GM13977 (cell line): ENCODE data around the gene DMXL1.

Experiments used
- DNase-seq: peaks from one replicate; pipeline ENCODE4 v3.0.0; 2012; ENCODE audit warnings: low spot score
- in situ Hi-C: fragments of 300-500 bp; cut with MboI; formaldehyde crosslinking; loops from one replicate; pipeline ENCODE4 v1.12.0; 2022; ENCODE audit warnings: low sequenced_read_pairs, low pct_unique_long_range_greater_than_20kb, mixed read lengths, inconsistent platforms; ENCODE audit not compliant: unreplicated experiment
- TF ChIP-seq, protein P1 (sequence below): IDR thresholded peaks from 2 replicates; pipeline ENCODE4 v1.5.1; 2012; ENCODE audit warnings: mild to moderate bottlenecking, control low read depth; ENCODE audit not compliant: insufficient read depth; ENCODE audit errors: extremely low read depth, missing control alignments

DMXL1 gene

DNA sequence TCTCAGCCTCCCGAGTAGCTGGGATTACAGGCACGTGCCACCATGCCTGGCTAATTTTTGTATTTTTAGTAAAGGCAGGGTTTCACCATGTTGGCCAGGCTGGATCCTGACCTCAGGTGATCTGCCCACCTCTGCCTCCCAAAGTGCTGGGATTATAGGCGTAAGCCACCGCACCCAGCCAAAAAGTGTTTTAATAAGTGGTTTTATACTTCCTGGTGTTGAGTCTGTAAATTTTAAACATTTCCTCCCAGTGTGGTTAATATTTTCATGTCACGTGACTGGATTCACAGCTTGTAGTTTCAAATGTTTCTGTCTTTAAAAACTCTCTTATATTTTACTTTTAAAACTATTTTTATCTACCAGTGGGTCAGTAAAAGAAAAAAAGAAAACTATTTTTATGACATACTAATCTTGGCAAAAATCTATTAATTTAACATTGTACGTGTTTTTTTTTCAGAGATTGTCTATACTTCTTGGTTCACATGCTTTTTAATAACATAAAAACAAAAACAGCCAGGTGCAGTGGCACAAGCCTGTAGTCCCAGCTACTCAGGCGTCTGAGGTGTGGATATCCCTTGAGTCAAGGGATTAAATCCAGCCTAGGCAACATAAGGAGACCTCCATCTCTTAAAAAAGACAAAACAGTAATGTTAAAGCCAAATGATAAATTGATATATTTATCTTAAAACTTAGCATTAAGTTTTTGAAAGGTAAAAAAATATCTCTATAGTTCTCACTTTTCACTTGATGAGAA lies 117.1 kb downstream of the DMXL1 start:
- DNase-seq, result no peak
- in situ Hi-C loops, result no loop called here
- TF ChIP-seq, protein P1, sequence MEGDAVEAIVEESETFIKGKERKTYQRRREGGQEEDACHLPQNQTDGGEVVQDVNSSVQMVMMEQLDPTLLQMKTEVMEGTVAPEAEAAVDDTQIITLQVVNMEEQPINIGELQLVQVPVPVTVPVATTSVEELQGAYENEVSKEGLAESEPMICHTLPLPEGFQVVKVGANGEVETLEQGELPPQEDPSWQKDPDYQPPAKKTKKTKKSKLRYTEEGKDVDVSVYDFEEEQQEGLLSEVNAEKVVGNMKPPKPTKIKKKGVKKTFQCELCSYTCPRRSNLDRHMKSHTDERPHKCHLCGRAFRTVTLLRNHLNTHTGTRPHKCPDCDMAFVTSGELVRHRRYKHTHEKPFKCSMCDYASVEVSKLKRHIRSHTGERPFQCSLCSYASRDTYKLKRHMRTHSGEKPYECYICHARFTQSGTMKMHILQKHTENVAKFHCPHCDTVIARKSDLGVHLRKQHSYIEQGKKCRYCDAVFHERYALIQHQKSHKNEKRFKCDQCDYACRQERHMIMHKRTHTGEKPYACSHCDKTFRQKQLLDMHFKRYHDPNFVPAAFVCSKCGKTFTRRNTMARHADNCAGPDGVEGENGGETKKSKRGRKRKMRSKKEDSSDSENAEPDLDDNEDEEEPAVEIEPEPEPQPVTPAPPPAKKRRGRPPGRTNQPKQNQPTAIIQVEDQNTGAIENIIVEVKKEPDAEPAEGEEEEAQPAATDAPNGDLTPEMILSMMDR, result no peak

DNA sequence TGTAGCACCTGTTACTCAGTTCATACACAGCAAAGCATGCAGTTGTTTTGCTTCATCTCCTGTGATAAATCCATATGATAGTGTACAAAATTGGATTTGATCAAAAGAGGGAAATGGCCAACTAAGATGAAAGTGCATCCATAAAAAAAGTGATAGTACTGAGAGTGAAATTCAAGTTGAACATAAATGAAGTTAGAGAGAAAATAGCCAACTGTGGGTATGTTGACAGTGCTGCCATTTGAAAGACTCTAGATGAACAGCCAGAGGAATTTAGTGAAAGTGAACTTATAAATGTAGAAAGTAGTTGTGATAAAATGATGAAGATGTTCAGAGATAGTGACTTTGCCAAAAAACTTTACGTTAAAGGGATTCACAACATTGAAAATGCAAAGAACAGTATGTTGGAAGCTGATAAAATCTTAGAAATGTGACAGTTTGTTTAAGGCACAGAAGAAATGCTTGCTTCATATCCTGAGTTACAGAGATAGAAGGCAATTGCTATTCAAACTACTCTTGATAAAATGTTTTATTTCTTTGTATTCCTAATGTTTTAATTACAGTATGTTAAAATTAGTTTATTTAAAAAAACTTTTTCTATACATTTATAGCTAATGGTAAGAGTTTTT lies 119.7 kb downstream of the DMXL1 start:
- TF ChIP-seq, protein P1, result no peak
- in situ Hi-C loops, result no loop called here
- no peak for DNase-seq

DNA sequence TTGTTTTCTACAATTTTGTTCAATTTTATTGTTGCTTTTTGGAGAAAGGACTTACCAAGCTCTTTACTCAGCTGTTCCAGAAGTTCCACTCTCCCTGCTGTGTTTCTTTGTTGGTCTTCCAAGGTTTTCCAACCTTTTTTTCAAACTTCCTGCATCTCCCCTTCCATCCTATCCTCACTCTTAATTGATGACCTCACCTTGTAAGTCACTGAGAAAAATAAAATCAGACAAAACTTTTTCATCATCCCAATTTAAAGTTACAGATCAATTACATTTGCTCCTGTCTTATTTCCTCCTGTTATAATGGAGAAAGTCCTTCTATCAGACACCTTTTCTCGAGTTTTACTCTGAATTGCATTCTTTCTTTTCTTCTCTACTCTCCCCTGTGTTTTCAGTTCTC lies 121.1 kb downstream of the DMXL1 start:
- DNase-seq, result no peak
- TF ChIP-seq, protein P1, result no peak
- in situ Hi-C loops, result no loop called here

- no peak for DNase-seq
- TF ChIP-seq, protein P1, result no peak
- in situ Hi-C loops, result no loop called here
Measured at GRCh38 chr5:119200795-119201194, 129.9 kb downstream of the DMXL1 start.

GRCh38 chr5:119207105-119207504 lies 136.2 kb downstream of the DMXL1 start:
- DNase-seq, result no peak
- in situ Hi-C loops, result no loop called here
- TF ChIP-seq, protein P1, result no peak

- TF ChIP-seq, protein P1, result no peak
- DNase-seq, result no peak
- in situ Hi-C loops, result no loop called here
Measured at GRCh38 chr5:119212026-119212425, 141.1 kb downstream of the DMXL1 start.
